ENCODE data around the gene PRDM15. TPM values are rescaled to one million over a fixed set of nuclear protein-coding genes. Genes with fewer than 3 reads are reported as not detected.

Gene PRDM15
- total RNA-seq, 4 donors from 2014 or later = 4.7 to 12.3 (median 7.3) TPM

DNA sequence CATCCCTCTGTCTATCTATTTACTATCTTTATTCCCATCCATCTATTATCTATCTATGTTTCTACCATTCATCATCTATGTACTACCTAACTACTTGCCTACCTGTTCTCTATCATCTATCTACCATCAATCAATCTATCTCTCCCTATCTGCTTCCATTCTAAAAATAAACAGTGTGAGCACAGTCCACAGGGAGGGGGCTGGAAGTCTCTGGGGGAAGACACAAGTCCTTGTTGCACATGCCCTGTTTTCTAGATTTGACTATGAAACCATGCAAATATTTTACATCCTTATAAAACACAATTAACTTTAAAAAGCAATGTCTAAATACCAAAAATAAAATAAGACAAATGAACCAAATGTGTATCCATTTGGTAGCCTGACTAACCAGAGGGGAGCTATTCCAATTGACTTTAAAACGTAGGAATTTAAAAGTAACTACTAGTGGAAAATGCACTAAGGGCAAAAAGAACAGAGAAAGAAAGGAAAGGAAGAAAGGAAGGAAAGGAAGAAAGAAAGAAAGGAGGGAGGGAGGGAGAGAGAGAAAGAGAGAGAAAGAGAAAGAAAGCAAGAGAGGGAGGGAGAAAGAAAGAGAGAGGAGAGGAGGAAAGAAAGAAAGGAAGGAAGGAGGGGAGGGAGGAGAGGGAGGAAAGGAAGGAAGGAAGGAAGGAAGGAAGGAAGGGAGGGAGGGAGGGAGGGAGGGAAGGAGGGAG, 98.7 kb downstream of the PRDM15 start:
- TF ChIP-seq POLR2A (IDR thresholded peaks at IDR 0.05) = no peak
- no peak for TF ChIP-seq CTCF (IDR thresholded peaks at IDR 0.05)
- intact Hi-C loops (cut with DNase I) = loop anchor here (2.0 kb wide), 1 partner anchor 168 kb away; no protein-coding TSS in a partner anchor
- Histone ChIP-seq H3K27ac (no peak overlapping the region), H3K4me1 (peaks cover 14 to 23% of the 10 kb centered on the region in 2 donors), H3K4me3 (replicated peaks in 1 of 3) (no peak overlapping the region), H3K36me3 (no peaks in the 10 kb centered on the region), H3K27me3 (no peaks in the 10 kb centered on the region), H3K9me3 (no peaks in the 10 kb centered on the region)
- 69 to 78% methylated on average over 1 of the region's 1 CpG for WGBS, 2 donors
- DNase-seq = no peak

DNA sequence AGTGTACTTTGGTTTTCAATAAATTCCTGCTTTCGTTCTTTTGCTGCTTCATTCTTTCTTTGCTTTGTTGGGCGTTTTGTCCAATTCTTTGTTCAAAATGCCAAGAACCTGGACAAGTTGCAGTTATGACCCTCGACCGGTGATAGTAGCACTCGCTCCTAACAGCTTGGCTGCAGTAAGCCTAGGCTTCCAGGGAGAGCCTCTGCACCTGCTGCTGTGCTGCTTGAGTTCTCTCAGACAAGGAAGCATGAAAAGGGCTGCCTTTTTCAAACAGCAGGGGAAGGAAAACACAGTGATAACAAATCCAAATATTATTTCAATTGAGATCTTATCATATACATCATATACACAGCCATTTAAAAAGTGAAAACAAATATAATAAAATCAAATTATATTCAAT, 99.5 kb downstream of the PRDM15 start:
- no peak for DNase-seq
- intact Hi-C loops (cut with DNase I) = loop anchor here (2.0 kb wide), 1 partner anchor 167 kb away; no protein-coding TSS in a partner anchor
- Histone ChIP-seq H3K4me1 (peaks cover 23 to 26% of the 10 kb centered on the region in 2 donors), H3K27ac (no peak overlapping the region), H3K36me3 (no peaks in the 10 kb centered on the region), H3K27me3 (no peaks in the 10 kb centered on the region), H3K9me3 (no peaks in the 10 kb centered on the region), H3K4me3 (replicated peaks in 1 of 3) (no peak overlapping the region)
- TF ChIP-seq POLR2A (IDR thresholded peaks at IDR 0.05) (no peak), CTCF (IDR thresholded peaks at IDR 0.05) (no peak)
- 39 to 44% methylated on average over 5 of the region's 5 CpGs for WGBS, 2 donors

GRCh38 chr21:41778930-41779600, 100.1 kb downstream of the PRDM15 start:
- WGBS, 2 donors = 43 to 45% methylated on average over 16 of the region's 16 CpGs
- Histone ChIP-seq H3K27me3 (no peaks in the 10 kb centered on the region), H3K36me3 (no peaks in the 10 kb centered on the region)

DNA sequence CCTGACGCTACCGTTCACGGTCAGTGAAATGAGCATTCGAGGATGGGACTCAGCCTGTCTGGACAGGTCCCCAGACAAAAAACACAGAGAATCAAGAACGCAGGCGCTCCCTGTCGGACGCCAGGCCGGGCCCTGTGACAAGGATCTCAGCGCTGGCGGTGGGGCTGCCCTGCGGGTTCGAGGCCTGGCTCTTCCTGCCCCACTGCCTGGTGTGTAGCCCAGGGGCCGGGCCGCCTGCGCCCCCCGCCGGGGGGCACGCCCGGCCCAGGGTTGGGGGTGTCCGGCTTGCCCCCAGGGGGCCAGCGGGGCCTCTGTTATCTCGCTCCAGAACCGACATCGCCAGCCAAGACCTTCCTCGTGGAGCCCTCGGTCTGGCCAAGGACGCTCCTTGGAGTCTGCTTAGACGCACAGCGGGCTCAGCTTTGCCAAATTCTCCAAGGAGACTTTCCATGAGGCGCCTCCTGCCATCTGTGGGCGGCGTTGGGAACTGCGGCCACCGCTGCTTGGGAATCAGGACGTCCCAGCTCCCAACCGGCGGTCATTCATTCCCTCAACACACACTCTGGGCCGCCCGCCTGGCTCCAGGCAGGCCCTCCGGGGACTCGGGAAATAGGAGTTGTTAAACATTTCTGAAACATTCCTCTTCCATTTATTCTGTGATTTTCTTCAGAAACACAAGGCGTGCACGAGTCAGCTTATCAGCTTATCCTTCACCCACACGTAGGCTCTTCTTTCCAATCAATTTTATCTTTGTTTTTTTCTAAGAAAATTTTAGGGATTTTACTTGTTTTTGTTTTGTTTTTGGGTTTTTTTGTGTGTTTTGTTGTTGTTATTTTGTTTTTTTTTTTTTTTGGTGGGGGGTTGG, 101.0 kb downstream of the PRDM15 start:
- H3K4me3 ChIP-seq (replicated peaks in 1 of 3) = no peak overlapping the region
- H3K27ac ChIP-seq = peak overlapping the region; percentile 96 to 98 (median 98)

More at GRCh38 chr21:41778930-41779600, 100.1 kb downstream of the PRDM15 start:
- Histone ChIP-seq H3K4me3 (replicated peaks in 1 of 3) (no peak overlapping the region), H3K27ac (no peak overlapping the region), H3K4me1 (peaks cover 28 to 31% of the 10 kb centered on the region in 2 donors), H3K9me3 (no peaks in the 10 kb centered on the region)
- no peak for DNase-seq
- no peak for TF ChIP-seq POLR2A (IDR thresholded peaks at IDR 0.05)
- intact Hi-C loops (cut with DNase I) = no loop called here

More for the DNA sequence above, 101.0 kb downstream of the PRDM15 start:
- Histone ChIP-seq H3K27me3 (no peaks in the 10 kb centered on the region), H3K36me3 (no peaks in the 10 kb centered on the region), H3K4me1 (peaks cover 31 to 34% of the 10 kb centered on the region in 2 donors), H3K9me3 (no peaks in the 10 kb centered on the region)
- peak; percentile 77 to 95 (median 88) for TF ChIP-seq CTCF (IDR thresholded peaks at IDR 0.05)
- peak in 1 of 2 donors; percentile 44 for TF ChIP-seq POLR2A (IDR thresholded peaks at IDR 0.05)
- WGBS, 2 donors = 10% methylated on average over 31 to 36 of the region's 45 CpGs
- peak; percentile 93 to 94 for DNase-seq
- intact Hi-C loops (cut with DNase I) = no loop called here

Data from thyroid gland (tissue), 4 donors.